OCI-M2 (cell line): ENCODE data around the gene NMRK2.

ENCODE experiments used
- DNase-seq: peaks from one replicate; lab custom pipeline; 2025; ENCODE audit not compliant: unreplicated experiment; lab: John Stamatoyannopoulos, UW

The NMRK2 gene

GRCh38 chr19:3981373-3981735, 48.5 kb downstream of the NMRK2 start:
- no peak for DNase-seq

GRCh38 chr19:3981736-3982681, 49.1 kb downstream of the NMRK2 start:
- DNase-seq = no peak

DNA sequence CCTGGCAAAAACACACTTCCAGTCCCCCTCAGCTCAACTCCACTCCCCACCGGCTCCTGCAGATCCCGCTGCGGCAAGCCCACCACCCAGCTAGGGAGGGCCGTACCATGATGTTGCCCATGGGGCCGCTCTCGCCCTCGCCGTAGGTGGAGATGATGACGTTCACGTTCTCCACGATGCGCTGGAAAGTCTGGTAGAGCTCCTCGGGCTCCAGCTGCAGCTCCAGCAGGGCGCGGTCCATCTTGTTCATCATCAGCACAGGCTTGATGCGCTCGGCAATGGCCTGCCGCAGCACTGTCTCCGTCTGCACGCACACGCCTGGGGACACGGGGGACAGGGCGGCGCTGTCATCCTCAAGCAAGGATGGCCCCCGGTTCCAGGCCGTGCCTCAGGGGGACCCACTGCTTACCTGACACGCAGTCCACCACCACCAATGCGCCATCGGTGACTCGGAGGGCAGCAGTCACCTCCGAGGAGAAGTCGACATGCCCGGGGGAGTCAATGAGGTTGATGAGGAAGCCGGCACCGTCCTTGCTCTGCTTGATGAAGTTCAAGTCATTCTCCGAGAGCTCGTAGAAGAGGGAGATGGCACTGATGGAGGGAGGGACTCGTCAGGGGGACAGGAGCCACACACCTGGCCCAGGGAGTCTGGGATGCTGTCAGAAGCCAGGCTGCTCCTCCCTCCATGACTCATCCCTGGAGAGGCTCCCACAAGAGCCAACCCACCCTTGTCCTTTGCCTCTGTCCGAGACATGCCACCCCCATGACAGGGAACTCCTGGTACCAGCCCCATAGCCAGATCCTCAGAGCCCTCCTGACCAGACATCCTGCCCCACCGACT, 50.1 kb downstream of the NMRK2 start:
- no peak for DNase-seq

DNA sequence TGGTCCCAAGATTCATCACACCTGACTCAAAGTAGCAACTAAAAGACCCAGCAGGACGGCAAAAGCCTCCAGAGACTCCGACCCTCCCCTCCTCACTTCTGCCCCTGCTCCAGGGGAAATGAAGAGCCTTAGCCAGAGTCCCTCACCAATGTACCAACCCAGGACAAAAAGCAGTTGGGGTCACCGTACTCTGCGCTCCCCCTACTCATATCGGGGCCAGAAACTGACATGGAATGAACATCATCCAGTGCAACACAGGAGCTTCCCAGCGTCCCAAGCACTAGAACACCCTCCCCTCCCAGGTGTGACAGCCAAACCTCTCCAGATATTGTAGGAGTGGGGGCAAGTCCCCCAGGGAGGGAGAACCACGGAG, 50.7 kb downstream of the NMRK2 start:
- no peak for DNase-seq

- DNase-seq = no peak
Measured at GRCh38 chr19:3983936-3984583, 51.2 kb downstream of the NMRK2 start.

GRCh38 chr19:3984584-3984907, 51.7 kb downstream of the NMRK2 start:
- no peak for DNase-seq

GRCh38 chr19:3984908-3985642, 52.2 kb downstream of the NMRK2 start, which contains the start of gene EEF2:
TSS of gene EEF2 (minus strand) at chr19:3985463. CDS start at chr19:3985380, 83 bp downstream.
- no peak for DNase-seq

- no peak for DNase-seq
Measured at GRCh38 chr19:3985643-3986259, 52.9 kb downstream of the NMRK2 start.

GRCh38 chr19:3986260-3987041, 53.6 kb downstream of the NMRK2 start:
- no peak for DNase-seq

DNA sequence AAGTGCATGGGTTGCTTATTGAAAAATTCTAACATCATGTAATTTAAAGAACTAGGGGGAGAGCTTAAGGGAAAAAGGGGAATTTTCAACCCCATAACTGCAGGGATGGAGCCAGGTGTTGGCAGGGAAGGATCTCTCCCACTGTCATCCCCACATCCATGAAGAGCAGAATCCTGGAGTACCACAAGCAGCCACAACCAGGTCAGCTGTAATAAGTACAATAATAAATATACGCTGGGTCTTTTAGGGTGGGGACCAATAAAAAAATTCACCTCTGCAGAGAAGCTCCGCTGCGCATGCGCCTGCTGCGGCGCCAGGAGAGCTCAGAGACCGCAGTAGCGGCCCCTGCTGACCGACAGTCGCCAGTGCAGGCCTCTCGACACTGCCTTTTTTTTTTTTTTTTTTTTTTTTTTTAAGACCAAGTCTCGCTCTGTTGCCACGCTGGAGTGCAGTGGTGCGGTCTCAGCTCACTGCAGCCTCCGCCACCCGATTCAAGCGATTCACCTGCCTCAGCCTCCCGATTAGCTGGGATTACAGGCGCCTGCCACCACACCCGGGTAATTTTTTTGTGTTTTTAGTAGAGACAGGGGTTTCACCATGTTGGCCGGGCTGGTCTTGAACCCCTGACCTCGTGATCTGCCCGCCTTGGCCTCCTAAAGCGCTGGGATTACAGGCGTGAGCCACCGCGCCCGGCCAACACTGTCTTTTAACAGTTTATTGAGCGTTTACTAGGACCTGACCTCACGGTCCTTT, 54.9 kb downstream of the NMRK2 start:
- peak; percentile 46 for DNase-seq

DNA sequence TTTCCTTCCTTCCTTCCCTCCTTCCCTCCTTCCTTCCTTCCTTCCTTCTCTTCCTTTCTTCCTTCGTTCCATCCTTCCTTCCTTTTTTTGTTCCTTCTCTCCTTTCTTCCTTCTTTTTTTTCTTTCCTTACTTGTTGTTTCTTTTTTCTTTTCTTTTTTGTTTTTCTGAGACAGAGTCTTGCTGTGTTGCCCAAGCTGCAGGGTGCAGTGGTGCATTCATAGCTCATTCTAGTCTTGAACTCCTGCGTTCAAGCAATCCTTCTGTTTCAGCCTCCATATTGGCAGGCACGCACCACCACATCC, 57.9 kb downstream of the NMRK2 start:
- DNase-seq = no peak
